ENCODE measurements around the gene ZNF366.

DNA sequence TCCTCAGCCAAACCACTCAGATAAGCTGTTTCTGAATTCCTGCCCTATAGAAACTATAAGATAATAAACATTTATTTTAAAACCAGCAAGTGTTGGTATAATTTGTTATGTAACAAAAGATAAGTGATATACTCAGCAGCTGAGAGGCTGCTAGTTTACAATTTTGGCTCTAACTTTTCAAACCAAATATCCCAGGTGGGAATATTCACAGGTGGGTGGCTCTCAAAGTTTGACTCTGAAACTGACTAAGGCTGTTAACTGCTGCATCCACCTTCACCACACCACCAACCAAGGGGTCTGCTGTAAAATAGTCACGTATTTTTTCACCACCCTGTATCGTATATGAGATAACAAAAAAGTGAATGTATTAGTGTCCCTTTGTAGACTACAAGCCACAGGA is 9.7 kb upstream of the ZNF366 start:
- TF ChIP-seq POLR2A (IDR thresholded peaks at IDR 0.05; ENCODE audit: low read depth, low read length), result no peak
- TF ChIP-seq POLR2AphosphoS5 (IDR thresholded peaks at IDR 0.05; ENCODE audit: low read depth, low read length), result no peak
- no peak for TF ChIP-seq TAF1 (IDR thresholded peaks at IDR 0.05; ENCODE audit: low read depth, low read length)
- TF ChIP-seq PAX5 (IDR thresholded peaks at IDR 0.05; ENCODE audit: insufficient read depth, low read length, severe bottlenecking), result no peak
- no peak for TF ChIP-seq POU2F2 (IDR thresholded peaks at IDR 0.05; ENCODE audit: low read depth, low read length)
